Left ventricle myocardium superior (tissue), 1 donor: ENCODE data around the gene SCAMP4. TPM values are rescaled to one million over a fixed set of nuclear protein-coding genes. Genes with fewer than 3 reads are reported as not detected.
"Not testable (repeated sequence)": the region's sequence is repeated elsewhere in the genome, so short reads cannot be mapped to it uniquely, and the experiment has no call there.

Experiments used
- ATAC-seq: fragments of 200-7000 bp; cut with Tn5 transposase; one replicate; pipeline ENCODE4 v1.9.1; 2020; ENCODE audit warnings: mild to moderate bottlenecking, moderate library complexity
- DNase-seq: peaks from one replicate; pipeline ENCODE4 v3.0.0-alpha.2; 2020
- intact Hi-C: fragments of 100-400 bp; cut with micrococcal nuclease; formaldehyde crosslinking; loops from one replicate; pipeline ENCODE4 v1.11.0; 2022
- total RNA-seq: library from RNA; stranded (reverse); fragmentation: NEBNext Ultra II Directional; extraction: Animal tissue kit (Norgen Biotek cat#: 25700); gene quantifications from one replicate; pipeline ENCODE4 v1.2.1, GENCODE V29; 2021
- donor health status: DM: no; HTN: yes; CAD: no; lungs with severe emphysema.

Gene SCAMP4
- total RNA-seq, 1 donor from 2014 or later: 16.4 TPM

GRCh38 chr19:1881393-1882088, 23.7 kb upstream of the SCAMP4 start:
- intact Hi-C loops, DNase-seq, ATAC-seq: not testable (repeated sequence)

- intact Hi-C loops: no loop called here
- ATAC-seq: peak; percentile 10
- DNase-seq: no peak
These were observed 23.0 kb upstream of the SCAMP4 start for GRCh38 chr19:1882089-1882785.

- no peak for ATAC-seq
- intact Hi-C loops: no loop called here
These were observed 22.2 kb upstream of the SCAMP4 start for GRCh38 chr19:1882786-1883692.

GRCh38 chr19:1883784-1884183, 21.4 kb upstream of the SCAMP4 start:
- no peak for ATAC-seq
- no peak for DNase-seq
- intact Hi-C loops: no loop called here

More at GRCh38 chr19:1882786-1883692, 22.2 kb upstream of the SCAMP4 start:
- no peak for DNase-seq

GRCh38 chr19:1884291-1884718, 20.9 kb upstream of the SCAMP4 start:
- ATAC-seq (no peak), DNase-seq (no peak)
- intact Hi-C loops: no loop called here

- DNase-seq (no peak), ATAC-seq (peak; percentile 1)
- intact Hi-C loops: no loop called here
These were observed 20.4 kb upstream of the SCAMP4 start for GRCh38 chr19:1884719-1885334.

- intact Hi-C loops: not testable (repeated sequence)
- DNase-seq (peak; percentile 98), ATAC-seq (peak; percentile 94)
These were observed 19.6 kb upstream of the SCAMP4 start, which contains the start of gene ABHD17A for GRCh38 chr19:1885398-1886119. ABHD17A (minus strand) TSS chr19:1885496; CDS start chr19:1881566, 3,930 bp downstream.

- ATAC-seq, DNase-seq, intact Hi-C loops: not testable (repeated sequence)
These were observed 18.8 kb upstream of the SCAMP4 start for GRCh38 chr19:1886360-1886759.

- DNase-seq (no peak), ATAC-seq (no peak)
- intact Hi-C loops: no loop called here
These were observed 16.8 kb upstream of the SCAMP4 start for GRCh38 chr19:1888385-1888784.

- DNase-seq (no peak), ATAC-seq (no peak)
- intact Hi-C loops: no loop called here
These were observed 15.3 kb upstream of the SCAMP4 start for GRCh38 chr19:1889907-1890306.

GRCh38 chr19:1893791-1894190, 11.4 kb upstream of the SCAMP4 start:
- intact Hi-C loops: no loop called here
- ATAC-seq (no peak), DNase-seq (no peak)

GRCh38 chr19:1896508-1896907, 8.7 kb upstream of the SCAMP4 start:
- intact Hi-C loops: no loop called here
- DNase-seq (no peak), ATAC-seq (no peak)

- ATAC-seq: no peak
- peak; percentile 53 for DNase-seq
- intact Hi-C loops: no loop called here
These were observed 3.2 kb upstream of the SCAMP4 start for GRCh38 chr19:1901940-1902404.

- intact Hi-C loops: no loop called here
- DNase-seq (no peak), ATAC-seq (no peak)
These were observed 2.3 kb upstream of the SCAMP4 start for GRCh38 chr19:1902923-1903322.

- ATAC-seq (no peak), DNase-seq (no peak)
- intact Hi-C loops: no loop called here
These were observed 414 bp upstream of the SCAMP4 start for GRCh38 chr19:1904860-1905109.

GRCh38 chr19:1905863-1906375, 720 bp downstream of the SCAMP4 start:
- intact Hi-C loops: no loop called here
- ATAC-seq: no peak
- no peak for DNase-seq

- ATAC-seq (no peak), DNase-seq (no peak)
- intact Hi-C loops: no loop called here
These were observed 1.9 kb downstream of the SCAMP4 start for GRCh38 chr19:1906985-1907562.
